SW 1271 (cell line): Measurements from ENCODE around the gene SHROOM3.

Source experiments
- DNase-seq, 2 experiments: peaks; one replicate each; lab custom pipeline; 2025; lab: John Stamatoyannopoulos, UW

The SHROOM3 gene

GRCh38 chr4:76569706-76570105, 134.7 kb downstream of the SHROOM3 start:
- DNase-seq: no peak

GRCh38 chr4:76570141-76570973, 135.3 kb downstream of the SHROOM3 start:
- DNase-seq: no peak

DNA sequence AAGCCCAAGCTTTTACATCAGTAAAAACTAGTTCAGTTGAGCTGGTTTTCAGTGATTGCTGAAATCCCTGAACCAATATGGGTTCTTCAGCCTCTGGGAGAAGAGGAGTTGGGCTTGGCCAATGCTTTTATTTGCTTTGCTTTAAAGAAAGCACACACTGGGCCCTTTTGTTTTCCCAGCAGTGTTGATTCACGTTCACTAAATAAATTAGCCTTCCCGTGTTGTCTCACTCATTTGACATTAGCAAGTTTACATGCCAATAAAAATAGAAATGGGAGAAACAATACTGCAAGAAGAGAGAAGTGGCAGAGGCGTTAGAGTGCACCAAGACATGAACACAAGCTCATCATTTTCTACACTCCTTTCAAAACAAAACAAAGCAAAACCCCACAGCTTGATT, 136.2 kb downstream of the SHROOM3 start:
- DNase-seq: no peak

DNA sequence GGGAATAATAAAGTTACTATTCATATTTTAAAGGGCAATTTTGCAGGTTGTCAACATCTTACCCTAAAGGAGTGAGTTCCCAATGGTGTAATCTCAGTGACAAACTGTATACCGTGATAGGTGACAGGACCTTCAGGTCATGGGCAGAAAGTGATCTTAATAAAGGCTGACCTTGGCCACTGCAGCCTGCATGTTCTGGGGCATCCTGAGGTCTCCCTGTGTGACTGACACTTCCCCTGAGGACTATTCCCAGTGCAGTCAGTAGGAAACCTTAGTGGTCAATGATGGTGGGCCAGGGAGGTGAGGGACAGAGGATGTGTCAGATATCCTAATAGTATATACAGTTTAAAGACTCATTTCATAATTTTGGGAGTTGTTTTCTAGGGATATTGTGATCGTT, 137.2 kb downstream of the SHROOM3 start:
- no peak for DNase-seq

DNA sequence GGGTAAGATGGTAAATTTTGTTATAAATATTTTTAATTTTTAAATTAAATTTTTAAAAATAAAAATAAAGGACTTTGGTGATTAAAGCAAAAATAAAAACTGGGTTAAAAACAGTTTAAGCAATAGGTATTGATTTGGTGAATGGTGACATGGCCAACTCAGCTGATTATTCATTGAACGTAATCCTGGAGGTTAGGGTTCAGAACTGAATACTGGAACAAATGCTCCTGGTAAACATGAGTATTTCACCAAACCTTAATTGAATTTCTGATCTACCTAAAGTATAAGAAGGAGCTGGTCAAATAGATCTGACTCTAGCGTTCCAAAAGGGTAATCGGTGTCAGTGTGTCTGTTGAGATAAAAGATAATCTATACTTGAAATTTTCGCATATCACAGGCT, 141.8 kb downstream of the SHROOM3 start:
- no peak for DNase-seq

- DNase-seq: no peak
These were observed 143.1 kb downstream of the SHROOM3 start for GRCh38 chr4:76578002-76578560.

DNA sequence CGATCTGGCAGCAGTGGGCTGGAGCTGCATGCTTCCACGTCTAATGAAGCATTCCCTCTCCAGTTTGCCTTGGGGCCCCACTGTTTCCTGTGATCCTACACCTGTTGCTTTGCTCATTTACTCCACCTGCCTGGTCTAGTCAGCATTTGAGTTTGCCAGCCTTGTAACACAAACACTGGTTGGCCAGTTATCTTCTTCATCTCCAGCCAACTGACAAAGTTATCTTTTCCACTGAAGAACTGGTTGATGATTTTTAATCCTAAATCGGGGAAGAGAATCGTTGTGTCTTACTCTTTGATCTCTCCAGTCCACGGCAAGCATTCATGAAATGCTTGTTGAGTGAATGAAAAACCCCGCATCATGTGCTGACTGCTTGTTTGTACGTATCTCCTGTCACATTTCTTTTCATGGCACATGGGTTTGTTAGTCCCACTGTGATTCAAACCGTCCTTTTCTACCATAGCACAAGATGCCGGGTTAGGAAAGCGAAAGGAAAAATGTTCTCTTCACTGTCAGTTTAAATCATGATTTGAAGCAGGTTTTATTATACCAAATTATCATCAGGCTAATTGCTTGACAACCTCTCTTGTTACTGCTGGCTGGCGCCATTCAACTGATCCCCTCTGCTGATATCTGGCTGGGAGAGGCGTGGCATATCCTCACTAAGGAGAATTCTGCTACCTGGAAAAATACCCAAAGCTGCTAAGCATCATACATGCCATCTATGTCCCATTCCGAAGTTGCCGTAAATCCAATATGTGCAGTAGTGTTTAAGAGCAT, 144.8 kb downstream of the SHROOM3 start:
- no peak for DNase-seq

DNA sequence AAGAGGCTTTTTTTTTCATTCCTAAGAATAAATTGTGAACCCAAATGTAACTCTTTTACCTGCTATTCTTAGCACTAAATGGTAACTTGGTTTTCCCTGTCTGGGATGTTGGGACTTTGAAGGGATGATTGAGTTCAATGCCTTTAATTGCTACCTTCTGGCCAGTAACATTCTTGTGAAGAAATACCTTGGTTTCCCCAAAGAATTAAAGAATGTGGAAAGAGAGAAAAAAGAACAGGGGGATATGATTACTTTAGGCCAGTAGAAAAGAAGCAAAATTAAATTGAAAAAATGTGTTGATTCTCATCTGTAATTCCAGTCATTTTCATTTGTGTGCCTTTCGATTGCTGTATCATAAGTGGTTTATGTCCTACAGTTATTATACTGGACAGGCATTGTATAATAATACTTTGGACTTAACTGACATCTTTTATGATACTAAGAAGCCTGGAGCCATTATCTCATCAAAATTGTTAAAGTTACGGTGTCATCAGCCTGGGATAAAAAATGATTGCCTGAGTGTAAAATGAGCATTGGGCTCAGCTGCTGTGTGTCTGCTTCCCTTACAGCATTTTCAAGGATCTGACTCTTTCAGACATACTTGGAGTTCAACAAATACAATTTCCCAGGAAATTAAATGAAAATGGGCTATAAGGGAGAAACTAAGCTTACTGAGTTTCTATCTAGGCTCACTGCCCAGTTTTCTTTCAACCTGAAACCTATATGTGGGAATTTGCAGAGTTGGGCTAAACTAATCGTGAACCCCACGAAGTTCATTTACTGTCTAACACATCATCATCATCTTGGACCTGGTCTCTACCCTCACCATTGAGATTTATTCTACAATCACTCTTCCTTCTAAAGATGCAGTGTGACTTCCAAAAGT, 146.3 kb downstream of the SHROOM3 start:
- DNase-seq: no peak

DNA sequence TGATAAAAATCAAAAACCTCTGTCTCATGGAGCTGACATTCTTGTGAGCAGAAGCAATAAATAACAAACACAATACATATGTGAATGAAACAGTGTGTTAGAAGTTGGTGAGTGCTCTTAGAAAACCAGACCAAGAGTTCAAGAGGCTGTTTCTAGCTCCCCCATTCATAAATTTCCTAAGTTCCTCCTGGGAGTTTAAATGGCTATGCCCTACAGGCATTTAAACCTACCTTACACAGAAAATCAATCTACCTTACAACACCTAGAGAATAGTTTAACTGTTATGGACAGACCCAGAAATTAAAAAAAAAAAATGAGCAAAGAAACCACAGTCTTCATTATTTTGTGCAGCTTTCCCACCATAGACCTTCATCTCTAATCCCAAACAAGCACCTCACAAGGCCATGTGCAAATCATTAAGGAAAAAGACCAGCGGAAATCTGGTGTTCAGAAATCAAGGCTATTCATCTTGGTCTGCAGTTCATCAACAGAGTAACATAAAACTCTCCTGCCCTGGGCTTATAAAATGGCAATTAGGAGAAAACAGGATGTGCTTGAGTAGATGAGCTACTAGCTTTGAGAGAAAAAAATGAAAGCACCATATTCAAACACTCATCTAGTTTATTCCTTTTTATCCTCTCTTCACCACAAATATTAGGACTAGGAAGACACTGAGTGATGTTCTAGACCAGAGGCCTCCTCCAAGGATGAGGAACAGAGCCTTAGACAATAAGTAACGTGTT, 147.2 kb downstream of the SHROOM3 start:
- no peak for DNase-seq

- DNase-seq: no peak
These were observed 147.7 kb downstream of the SHROOM3 start for GRCh38 chr4:76582817-76583087.

GRCh38 chr4:76584241-76585152, 149.5 kb downstream of the SHROOM3 start:
- no peak for DNase-seq

DNA sequence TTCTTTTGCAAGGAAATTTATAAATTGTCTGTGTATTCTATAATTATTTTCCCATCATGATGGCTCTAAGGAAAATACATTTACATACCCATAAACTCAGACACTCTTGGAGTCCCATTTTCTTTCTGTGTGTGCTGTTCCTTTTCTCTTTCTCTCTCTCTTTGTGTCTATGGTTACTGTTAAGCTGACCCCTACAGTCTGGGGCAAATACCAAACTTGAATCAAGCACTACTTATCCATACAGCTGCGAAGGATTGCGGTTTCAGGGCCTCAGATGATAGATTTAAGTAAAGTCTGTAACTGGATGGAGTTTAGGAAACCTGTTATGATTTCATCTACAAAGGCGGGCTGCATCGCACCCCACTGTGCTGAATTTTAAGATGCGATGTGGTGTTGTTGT, 150.2 kb downstream of the SHROOM3 start:
- DNase-seq: no peak

DNA sequence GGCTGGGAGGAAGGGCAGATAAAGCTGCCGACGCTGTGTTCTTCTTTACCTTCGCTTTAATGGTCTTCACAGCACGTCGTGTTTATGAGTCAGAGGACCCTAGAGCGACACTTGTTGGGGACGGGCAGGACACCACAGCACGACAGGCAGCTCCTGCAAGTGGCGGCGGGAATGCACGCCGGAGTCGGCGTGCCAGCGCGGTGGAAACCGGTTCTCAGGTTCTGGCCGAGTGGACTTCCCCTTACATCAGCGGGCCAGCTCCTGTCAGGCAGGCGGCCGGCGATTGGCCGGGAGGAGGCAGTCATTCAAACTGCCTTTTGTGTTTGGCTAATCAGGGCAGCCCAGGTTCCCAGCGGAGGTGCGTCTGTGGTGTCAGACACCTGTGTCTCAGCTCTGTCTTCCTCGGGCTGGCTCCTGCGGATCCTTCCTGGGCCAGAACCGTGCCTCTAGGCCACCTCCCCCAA, 150.9 kb downstream of the SHROOM3 start:
- DNase-seq: no peak

DNA sequence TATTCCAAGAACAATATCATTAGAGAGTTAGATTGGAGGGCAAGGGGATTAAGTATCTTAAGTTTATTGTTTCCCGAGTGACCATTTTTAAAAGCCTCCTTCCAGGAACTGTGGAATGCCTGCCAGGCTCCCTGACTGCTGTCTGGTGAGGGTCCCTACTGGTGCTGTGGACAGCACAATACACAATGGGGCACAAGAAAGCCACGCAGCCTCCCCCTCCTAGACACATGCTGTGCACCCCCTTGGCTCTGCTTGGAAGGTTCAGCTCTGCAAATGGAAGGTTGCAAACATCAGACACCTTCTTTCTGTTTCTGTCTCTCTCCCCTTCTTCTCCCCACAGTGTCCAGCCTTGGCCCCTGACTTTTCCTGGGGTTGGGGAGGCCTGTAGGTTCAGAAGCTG, 153.2 kb downstream of the SHROOM3 start:
- no peak for DNase-seq

DNA sequence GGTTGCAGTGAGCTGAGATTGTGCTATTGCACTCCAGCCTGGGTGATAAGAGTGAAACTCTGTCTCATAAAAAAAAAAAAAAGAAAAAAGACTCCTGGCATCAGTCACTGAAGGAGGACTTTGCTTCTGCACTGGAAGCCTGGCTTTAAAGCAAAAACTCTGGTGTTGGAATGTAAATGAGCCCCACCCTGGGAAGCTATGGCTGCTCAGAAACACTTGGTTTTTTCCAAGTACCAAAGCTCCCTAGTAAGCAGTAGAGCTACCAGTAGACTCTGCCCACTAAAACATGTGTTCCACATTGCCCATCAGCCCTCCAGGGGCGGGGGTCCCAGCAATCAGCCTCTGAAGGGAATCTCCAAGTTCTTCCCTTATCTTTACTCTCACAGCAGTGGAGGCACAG, 154.4 kb downstream of the SHROOM3 start:
- DNase-seq: peak in 1 of 2 experiments; percentile 8

DNA sequence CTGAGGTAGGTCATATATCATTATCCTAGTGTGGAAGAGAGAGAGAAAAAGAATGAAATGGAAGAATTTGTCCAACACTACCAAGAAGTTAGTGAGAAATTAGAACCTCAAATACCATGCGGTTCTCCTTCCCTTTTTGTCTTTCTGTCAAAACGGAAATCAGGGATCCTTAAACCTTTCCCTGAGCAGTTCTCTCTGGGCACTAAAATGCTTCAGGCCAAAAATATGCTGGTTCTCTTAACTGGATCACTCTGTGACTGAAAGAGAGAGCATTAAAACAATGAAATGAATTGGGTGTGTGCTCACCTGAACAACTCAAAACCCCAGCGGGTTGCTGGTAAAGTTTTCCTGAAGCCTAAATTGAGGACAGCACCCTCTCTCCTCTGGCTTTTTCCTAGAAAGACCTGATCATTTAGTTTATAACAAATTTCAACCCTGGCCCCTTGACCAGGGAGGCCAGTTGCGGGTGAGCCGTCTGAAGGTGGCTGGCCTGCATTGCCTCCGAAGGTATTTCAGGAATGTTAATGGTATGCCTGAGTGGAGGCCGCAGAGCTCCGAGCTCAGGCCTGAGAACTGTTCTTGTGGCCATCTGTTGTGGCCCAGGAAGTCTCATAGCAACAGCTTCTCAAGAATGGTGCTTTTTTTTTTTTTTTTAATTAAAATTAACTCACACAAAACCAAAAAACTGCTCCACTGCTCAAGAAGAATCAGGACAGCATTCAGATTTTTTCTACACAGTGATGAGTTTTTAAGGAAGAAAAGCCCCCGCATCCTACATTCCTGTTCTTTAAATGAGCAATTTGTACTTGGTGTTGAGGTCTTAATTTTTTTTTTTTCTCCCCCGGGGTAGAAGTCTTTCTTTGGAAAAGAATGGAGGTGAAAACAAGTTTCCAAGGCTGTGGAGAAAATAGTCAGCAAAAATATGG, 155.1 kb downstream of the SHROOM3 start:
- DNase-seq: peak; percentile 26 to 73

DNA sequence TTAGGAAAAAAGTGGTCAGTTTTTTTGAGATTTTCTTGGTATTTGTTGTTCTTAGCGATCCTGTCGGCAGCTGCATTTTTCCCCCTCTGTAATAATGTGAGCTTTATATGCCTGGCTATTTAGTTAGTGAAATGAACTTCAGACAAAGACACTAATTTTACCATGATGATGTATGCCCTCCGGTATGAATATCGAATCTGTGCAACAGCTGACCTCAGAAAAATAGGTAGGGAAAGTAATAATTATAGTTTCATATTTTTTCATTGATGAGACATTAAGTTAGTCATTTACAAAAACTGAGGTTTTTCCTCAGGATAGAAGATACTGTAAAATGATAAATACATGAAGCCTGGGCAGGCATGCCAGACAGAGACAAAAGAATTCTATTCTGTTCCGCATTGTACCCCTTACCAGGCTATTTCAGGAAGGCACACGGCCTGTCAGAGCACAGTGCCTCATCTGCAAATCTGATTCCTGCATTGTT, 155.8 kb downstream of the SHROOM3 start:
- DNase-seq: no peak

DNA sequence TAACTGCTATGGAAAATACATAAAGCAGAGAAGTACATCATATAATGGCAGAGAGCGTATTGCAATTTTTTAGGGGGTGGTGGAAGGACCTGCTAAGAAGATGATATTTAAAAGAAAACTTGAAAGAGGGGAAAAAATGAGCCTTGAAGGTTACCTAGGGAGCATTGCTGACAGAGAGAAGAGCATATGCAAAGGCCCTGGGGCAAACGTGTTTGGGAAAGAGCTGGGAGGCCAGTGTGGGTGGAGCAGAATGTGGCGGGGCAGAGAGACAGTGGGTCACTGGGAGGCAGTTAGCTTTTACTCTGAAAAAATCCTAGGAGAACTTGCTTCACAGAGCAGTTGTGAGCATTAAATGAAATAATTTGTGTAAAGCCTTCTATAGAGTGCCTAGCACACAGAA, 157.0 kb downstream of the SHROOM3 start:
- DNase-seq: no peak

DNA sequence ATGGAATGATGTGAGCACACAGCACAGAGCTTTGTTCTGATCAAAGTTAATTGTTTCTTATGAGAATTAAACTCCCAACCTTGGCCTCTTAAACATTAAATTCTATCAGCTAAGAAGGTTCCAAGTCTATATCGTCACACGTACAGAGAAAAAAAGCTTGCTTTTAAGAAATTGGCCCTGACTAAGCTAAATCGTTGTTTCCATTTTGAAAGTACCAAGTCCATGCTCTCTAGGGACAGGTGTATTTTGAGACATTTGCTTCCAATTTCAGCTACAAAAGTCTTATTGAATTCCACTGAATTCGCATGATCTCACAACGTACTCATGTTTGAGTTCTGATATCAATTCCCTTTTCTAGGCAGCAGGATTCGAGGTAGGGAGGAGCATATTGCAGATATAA, 157.4 kb downstream of the SHROOM3 start:
- DNase-seq: no peak
